K562 (cell line): ENCODE data around the gene SNX14. TPM values are rescaled to one million over a fixed set of nuclear protein-coding genes. Genes with fewer than 3 reads are reported as not detected.

Experiments used
- ARID2 ChIP-seq: fragments of 450-650 bp; IDR thresholded peaks from 2 replicates; pipeline ENCODE4 v1.6.1; 2017; ENCODE audit warnings: antibody characterized with exemption, mild to moderate bottlenecking
- BRD4 ChIP-seq: fragments of 200-600 bp; sonication (generic); IDR thresholded peaks from 2 replicates; pipeline ENCODE4 v1.6.1; 2017; ENCODE audit warnings: inconsistent platforms
- CBFA2T3 ChIP-seq: fragments of 450-650 bp; IDR thresholded peaks from 2 replicates; pipeline ENCODE4 v1.6.1; 2017
- CBX5 ChIP-seq: IDR thresholded peaks from 2 replicates; pipeline ENCODE4 v1.6.1; 2014; ENCODE audit warnings: low read depth, borderline replicate concordance
- CBX8 ChIP-seq: fragments of 200-600 bp; sonication (generic); IDR thresholded peaks from 2 replicates; pipeline ENCODE4 v1.6.1; 2012; ENCODE audit warnings: borderline replicate concordance, mixed run types, low read depth, mild to moderate bottlenecking, moderate library complexity, mixed read lengths, low read length, control low read depth, inconsistent platforms; ENCODE audit not compliant: poor library complexity, severe bottlenecking; ENCODE audit errors: extremely low read depth
- CCAR2 ChIP-seq: fragments of 200-400 bp; formaldehyde crosslinking; IDR thresholded peaks from 2 replicates; pipeline ENCODE4 v1.6.1; 2017; ENCODE audit warnings: mild to moderate bottlenecking, low read depth, low read length
- CREB3 ChIP-seq: fragments of 450-650 bp; conservative IDR thresholded peaks from 2 replicates; pipeline ENCODE4 v1.6.1; 2016; ENCODE audit warnings: missing genetic modification characterization, low read depth, mild to moderate bottlenecking, missing compliant biosample characterization, moderate library complexity
- DNMT1 ChIP-seq: fragments of 450-650 bp; IDR thresholded peaks from 2 replicates; pipeline ENCODE4 v1.6.1; 2016; ENCODE audit warnings: antibody characterized with exemption, mild to moderate bottlenecking
- E2F3 ChIP-seq: fragments of 250-450 bp; sonication (Bioruptor Pico); IDR thresholded peaks from 2 replicates; pipeline ENCODE4 v1.4.0; 2020; ENCODE audit warnings: mild to moderate bottlenecking
- GMEB1 ChIP-seq: fragments of 250-450 bp; sonication (Bioruptor Pico); IDR thresholded peaks from 2 replicates; pipeline ENCODE4 v1.4.0; 2020; ENCODE audit warnings: mild to moderate bottlenecking
- HDAC1 ChIP-seq, 2 experiments: fragments of 450-650 bp; IDR thresholded peaks; 2 replicates each; pipeline ENCODE4 v1.6.1; 2016 to 2017; ENCODE audit warnings: inconsistent platforms in 1 of 2, mild to moderate bottlenecking in 1 of 2, moderate library complexity in 1 of 2
- HDGF ChIP-seq: fragments of 450-650 bp; IDR thresholded peaks from 2 replicates; pipeline ENCODE4 v1.6.1; 2016
- HNRNPH1 ChIP-seq: fragments of 200-400 bp; formaldehyde crosslinking; optimal IDR thresholded peaks from 2 replicates; pipeline ENCODE3; 2017; ENCODE audit warnings: low read depth, mild to moderate bottlenecking, low read length, moderate library complexity
- HOXB6 ChIP-seq: fragments of 250-450 bp; sonication (Bioruptor Pico); IDR thresholded peaks from 2 replicates; pipeline ENCODE4 v1.5.1; 2022; ENCODE audit warnings: mild to moderate bottlenecking, borderline replicate concordance
- MBD2 ChIP-seq: sonication (generic); IDR thresholded peaks from 2 replicates; pipeline ENCODE4 v1.6.1; 2016; ENCODE audit warnings: low read depth, borderline replicate concordance
- NFE2 ChIP-seq: IDR thresholded peaks from 2 replicates; pipeline ENCODE4 v1.6.1; 2014; ENCODE audit warnings: antibody characterized with exemption, low read depth
- NFIX ChIP-seq: fragments of 250-450 bp; sonication (Bioruptor Pico); IDR thresholded peaks from 2 replicates; pipeline ENCODE4 v1.4.0; 2020; ENCODE audit warnings: low read depth, mild to moderate bottlenecking, moderate library complexity
- NONO ChIP-seq, 2 experiments: fragments of 200-400 bp in 1 of 2; fragments of 450-650 bp in 1 of 2; formaldehyde crosslinking in 1 of 2; IDR thresholded peaks; 2 replicates each; pipeline ENCODE4 v1.6.1; 2017; ENCODE audit warnings: low read depth in 2 of 2, mild to moderate bottlenecking in 2 of 2, moderate library complexity in 2 of 2, low read length in 1 of 2
- SAFB2 ChIP-seq: fragments of 200-400 bp; formaldehyde crosslinking; IDR thresholded peaks from 2 replicates; pipeline ENCODE4 v1.6.1; 2018; ENCODE audit warnings: borderline replicate concordance, low read length, low read depth, moderate library complexity; ENCODE audit not compliant: severe bottlenecking
- TSC22D4 ChIP-seq: fragments of 450-650 bp; IDR thresholded peaks from 2 replicates; pipeline ENCODE4 v1.6.1; 2016; ENCODE audit warnings: missing genetic modification characterization, missing biosample characterization, control low read depth
- XRCC3 ChIP-seq: fragments of 450-650 bp; IDR thresholded peaks from 2 replicates; pipeline ENCODE4 v1.6.1; 2017; ENCODE audit warnings: mild to moderate bottlenecking, moderate library complexity
- YBX1 ChIP-seq: fragments of 450-650 bp; IDR thresholded peaks from 2 replicates; pipeline ENCODE4 v1.7.1; 2016; ENCODE audit warnings: mild to moderate bottlenecking
- ZBED1 ChIP-seq: IDR thresholded peaks from 2 replicates; pipeline ENCODE4 v1.6.1; 2014
- ZNF583 ChIP-seq: fragments of 250-450 bp; sonication (Bioruptor Pico); IDR thresholded peaks from 2 replicates; pipeline ENCODE4 v1.4.0; 2020
- ZNF77 ChIP-seq: fragments of 250-450 bp; sonication (Bioruptor Pico); IDR thresholded peaks from 2 replicates; pipeline ENCODE4 v1.5.0; 2020
- polyA plus RNA-seq, 8 experiments: library from polyadenylated mRNA; depleted of rRNA in 4 of 8; stranded (reverse) in 5 of 8; unstranded in 3 of 8; fragments of >200 nt; fragmentation: Nextera tagmentation in 2 of 8; fragmentation: Illumina TruSeq in 1 of 8; extraction: Ambion mirVana in 2 of 8; extraction: Trizol in 1 of 8; gene quantifications; 2 replicates each; pipeline versions ENCODE4 v1.2.1 to v1.2.3, GENCODE V29; 2011 to 2014; ENCODE audit warnings: inconsistent platforms in 1 of 8, missing spikeins in 1 of 8
- total RNA-seq, 7 experiments: library from RNA; depleted of rRNA in 6 of 7; stranded (reverse); fragments of >200 nt in 6 of 7; fragmentation: Illumina TruSeq in 2 of 7; extraction: Trizol in 2 of 7; gene quantifications; 2 replicates each; pipeline versions ENCODE4 v1.2.1 to v1.2.3, GENCODE V29; 2011 to 2021; ENCODE audit warnings: low replicate concordance in 1 of 7
- TF ChIP-seq, protein P1 (sequence below): fragments of 450-650 bp; IDR thresholded peaks from 2 replicates; pipeline ENCODE4 v1.6.1; 2017; ENCODE audit warnings: antibody characterized with exemption

SNX14 gene
- total and polyA plus RNA-seq, 9 of the 15 experiments (the other 6 are each of a cell fraction or from before 2014, with no cell fraction given) = 46.5 to 140 (median 71.2) TPM

DNA sequence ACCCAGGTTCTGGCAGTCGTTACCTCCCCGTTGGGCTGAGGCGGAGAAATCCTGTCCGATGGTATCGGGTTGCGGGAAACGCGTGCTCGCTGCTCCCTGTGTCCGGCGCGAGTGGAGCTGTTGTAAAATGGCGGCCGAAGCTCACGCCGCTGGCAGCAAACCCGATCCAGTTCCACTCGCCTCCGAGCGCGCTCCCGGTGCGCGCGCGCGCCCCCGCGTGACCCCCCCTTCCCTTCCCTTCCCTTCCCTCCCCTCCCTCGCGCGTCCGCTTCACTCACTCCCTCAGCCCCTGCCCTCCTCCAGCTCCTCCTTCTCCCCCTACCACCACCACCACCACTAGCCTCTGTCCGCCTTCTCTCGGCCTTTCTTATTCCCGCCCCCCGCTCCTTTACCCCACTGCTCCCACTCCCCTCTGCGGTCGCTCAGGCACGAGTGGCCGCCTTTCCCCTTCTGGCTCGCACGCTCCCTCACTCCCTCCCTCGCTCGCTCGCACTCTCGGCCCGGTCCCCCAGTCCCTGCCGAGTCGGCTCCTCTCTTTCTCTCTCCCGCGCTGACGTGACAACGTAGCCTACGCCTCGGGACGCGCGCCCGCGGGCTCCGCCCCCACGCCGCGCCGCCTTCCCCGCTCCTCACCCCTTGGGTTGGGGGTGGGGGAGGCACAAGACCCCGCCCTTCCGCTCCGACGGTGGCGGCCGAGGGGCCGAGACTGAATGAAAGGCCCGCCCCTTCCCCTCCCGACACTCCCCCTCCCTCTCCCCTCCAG is 49.3 kb upstream of the SNX14 start, which contains the start of gene SYNCRIP (continued):
- peak in 1 of 2 experiments; percentile 93; a peak in 2 of 4 replicates for TF ChIP-seq HDAC1 (IDR thresholded peaks at IDR 0.05)
- 0 out of 2 replicates have a peak, but pooled peaks have one; percentile 25 for TF ChIP-seq E2F3 (CRISPR knock-in tag)
- TF ChIP-seq DNMT1 = 0 out of 2 replicates have a peak, but pooled peaks have one; percentile 74
- no peak for TF ChIP-seq CBX8
- TF ChIP-seq ZBED1 = no peak
- peak; percentile 73 for TF ChIP-seq ARID2
- no peak for TF ChIP-seq SAFB2
- TF ChIP-seq, protein P1, sequence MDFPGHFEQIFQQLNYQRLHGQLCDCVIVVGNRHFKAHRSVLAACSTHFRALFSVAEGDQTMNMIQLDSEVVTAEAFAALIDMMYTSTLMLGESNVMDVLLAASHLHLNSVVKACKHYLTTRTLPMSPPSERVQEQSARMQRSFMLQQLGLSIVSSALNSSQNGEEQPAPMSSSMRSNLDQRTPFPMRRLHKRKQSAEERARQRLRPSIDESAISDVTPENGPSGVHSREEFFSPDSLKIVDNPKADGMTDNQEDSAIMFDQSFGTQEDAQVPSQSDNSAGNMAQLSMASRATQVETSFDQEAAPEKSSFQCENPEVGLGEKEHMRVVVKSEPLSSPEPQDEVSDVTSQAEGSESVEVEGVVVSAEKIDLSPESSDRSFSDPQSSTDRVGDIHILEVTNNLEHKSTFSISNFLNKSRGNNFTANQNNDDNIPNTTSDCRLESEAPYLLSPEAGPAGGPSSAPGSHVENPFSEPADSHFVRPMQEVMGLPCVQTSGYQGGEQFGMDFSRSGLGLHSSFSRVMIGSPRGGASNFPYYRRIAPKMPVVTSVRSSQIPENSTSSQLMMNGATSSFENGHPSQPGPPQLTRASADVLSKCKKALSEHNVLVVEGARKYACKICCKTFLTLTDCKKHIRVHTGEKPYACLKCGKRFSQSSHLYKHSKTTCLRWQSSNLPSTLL = no peak
- no peak for TF ChIP-seq NFIX (CRISPR knock-in tag)
- no peak for TF ChIP-seq TSC22D4 (tag)
- TF ChIP-seq ZNF583 (CRISPR knock-in tag) = no peak
- peak; percentile 25; the same call in 1 of the 2 replicates for TF ChIP-seq BRD4
- TF ChIP-seq CREB3 = no peak
- TF ChIP-seq ZNF77 = no peak
- TF ChIP-seq NONO (IDR thresholded peaks at IDR 0.05; ENCODE audit: low read depth in 2 of 2, low read length in 1 of 2) = no peak
- TF ChIP-seq HDGF = 0 out of 2 replicates have a peak, but pooled peaks have one; percentile 44
- peak; percentile 13 for TF ChIP-seq HNRNPH1
- TF ChIP-seq CBX5 = no peak
- peak; percentile 98 for TF ChIP-seq GMEB1
- TF ChIP-seq NFE2 = no peak
- TF ChIP-seq MBD2 = peak; percentile 55; the same call in 1 of the 2 replicates
- no peak for TF ChIP-seq HOXB6 (CRISPR knock-in tag)
- TF ChIP-seq YBX1 = no peak
- TF ChIP-seq CCAR2 = no peak
- TF ChIP-seq XRCC3 = no peak
- TF ChIP-seq CBFA2T3 = 0 out of 2 replicates have a peak, but pooled peaks have one; percentile 29
